CD8-positive, alpha-beta memory T cell (primary cell): Measurements from ENCODE around the gene ZBTB17. TPM values are rescaled to one million over a fixed set of nuclear protein-coding genes. Genes with fewer than 3 reads are reported as not detected.

Experiments
- CTCF ChIA-PET: fragments of 350-600 bp; sonication (Branson Sonifier 250); formaldehyde crosslinking; loops from one replicate; lab custom pipeline; 2021; ENCODE audit warnings: antibody characterized with exemption; lab: Charles Lee
- POLR2A ChIA-PET: fragments of 350-600 bp; sonication (Branson Sonifier 250); formaldehyde crosslinking; loops from one replicate; lab custom pipeline; 2021; ENCODE audit warnings: antibody characterized with exemption; lab: Charles Lee
- DNase-seq, 5 donors: peaks; one replicate each; pipeline versions ENCODE4 v3.0.0 to v3.0.0-alpha.2; 2020 to 2022; ENCODE audit warnings: mixed read lengths in 1 of 5
- H3K27ac ChIP-seq: one replicate; pipeline ENCODE4 v1.7.0; 2013; ENCODE audit warnings: low read depth, mild to moderate bottlenecking, low read length, moderate library complexity
- H3K27me3 ChIP-seq: 2 replicates; pipeline ENCODE4 v1.7.0; 2013; ENCODE audit warnings: low read length, mild to moderate bottlenecking; ENCODE audit not compliant: insufficient read depth, poor library complexity, severe bottlenecking
- H3K36me3 ChIP-seq: 2 replicates; pipeline ENCODE4 v1.7.0; 2013; ENCODE audit warnings: mild to moderate bottlenecking, low read length, moderate library complexity; ENCODE audit not compliant: insufficient read depth
- H3K4me1 ChIP-seq: 2 replicates; pipeline ENCODE4 v1.7.0; 2013; ENCODE audit warnings: mild to moderate bottlenecking, low read length, moderate library complexity; ENCODE audit not compliant: insufficient read depth
- H3K4me3 ChIP-seq: 2 replicates; pipeline ENCODE4 v1.7.0; 2013; ENCODE audit warnings: mild to moderate bottlenecking, low read length
- H3K9me3 ChIP-seq: 2 replicates; pipeline ENCODE4 v1.7.0; 2013; ENCODE audit warnings: mild to moderate bottlenecking, low read length
- H3K27ac Mint-ChIP-seq, 8 donors: one replicate each; pipeline ENCODE4 v1.8.0; 2020 to 2021; ENCODE audit warnings: mixed read lengths in 8 of 8, mild to moderate bottlenecking in 6 of 8, inconsistent platforms in 3 of 8, moderate library complexity in 3 of 8
- H3K27me3 Mint-ChIP-seq, 2 donors: one replicate each; pipeline ENCODE4 v1.8.0; 2020 to 2021; ENCODE audit warnings: mixed read lengths in 2 of 2, mild to moderate bottlenecking in 1 of 2, moderate library complexity in 1 of 2
- H3K36me3 Mint-ChIP-seq, 3 donors: one replicate each; pipeline ENCODE4 v1.8.0; 2020 to 2021; ENCODE audit warnings: mixed read lengths in 3 of 3, inconsistent platforms in 1 of 3, mild to moderate bottlenecking in 1 of 3
- H3K4me1 Mint-ChIP-seq, 3 donors: one replicate each; pipeline ENCODE4 v1.8.0; 2020 to 2021; ENCODE audit warnings: mixed read lengths in 3 of 3, inconsistent platforms in 1 of 3, mild to moderate bottlenecking in 1 of 3
- H3K4me3 Mint-ChIP-seq, 7 donors: one replicate each; pipeline ENCODE4 v1.8.0; 2020 to 2021; ENCODE audit warnings: mixed read lengths in 7 of 7, mild to moderate bottlenecking in 6 of 7, moderate library complexity in 4 of 7, inconsistent platforms in 2 of 7
- H3K9me3 Mint-ChIP-seq, 5 donors: one replicate each; pipeline ENCODE4 v1.8.0; 2020 to 2022; ENCODE audit warnings: mixed read lengths in 5 of 5, mild to moderate bottlenecking in 3 of 5, moderate library complexity in 2 of 5, inconsistent platforms in 1 of 5
- polyA plus RNA-seq: library from polyadenylated mRNA; unstranded; fragments of 300-500 nt; fragmentation: Illumina TruSeq; gene quantifications from one replicate; pipeline ENCODE4 v1.2.3, GENCODE V29; 2021
- total RNA-seq, 2 experiments: library from RNA; stranded (reverse); gene quantifications; one replicate each; pipeline ENCODE4 v1.2.3, GENCODE V29; 2021

The ZBTB17 gene
- total and polyA plus RNA-seq, 3 experiments from 2014 or later = 24.7 to 51.5 (median 49.9) TPM

- POLR2A ChIA-PET = interaction anchor here (1.7 kb wide), 1 partner anchor 127 kb away, joined by 6 read pairs; the partner anchor contains the start of gene SPEN
- H3K27me3 Mint-ChIP-seq = no peaks in the 10 kb centered on the region
- H3K9me3 Mint-ChIP-seq = no peaks in the 10 kb centered on the region
- H3K27ac Mint-ChIP-seq = peak overlapping the region; percentile 75 to 96 (median 91)
- CTCF ChIA-PET = interaction anchor here (1.1 to 1.5 kb wide), 2 partner anchors 24 to 104 kb away, joined by 4 to 5 read pairs; no protein-coding TSS in a partner anchor
- Histone ChIP-seq H3K27me3 (no peaks in the 10 kb centered on the region), H3K36me3 (peaks cover 11% of the 10 kb centered on the region), H3K9me3 (no peaks in the 10 kb centered on the region), H3K4me1 (peaks cover 21% of the 10 kb centered on the region), H3K27ac (peak overlapping the region; percentile 74), H3K4me3 (peak overlapping the region; percentile 86)
- peaks cover 28 to 58% (median 44%) of the 10 kb centered on the region in 3 donors for H3K4me1 Mint-ChIP-seq
- H3K36me3 Mint-ChIP-seq = peaks cover 9 to 35% (median 17%) of the 10 kb centered on the region in 3 donors
- peak in 1 of 5 donors; percentile 10 for DNase-seq
- H3K4me3 Mint-ChIP-seq = peak overlapping the region; percentile 87 to 97 (median 89)
Measured at GRCh38 chr1:15974855-15975254, 1.0 kb downstream of the ZBTB17 start.

- no peak for DNase-seq
- no peaks in the 10 kb centered on the region for H3K27me3 ChIP-seq
- Mint-ChIP-seq H3K4me3 (peak overlapping the region in 6 of 7 donors; percentile 7 to 68 (median 37)), H3K4me1 (peaks cover 28 to 62% (median 44%) of the 10 kb centered on the region in 3 donors), H3K27ac (peak overlapping the region in 4 of 8 donors; percentile 7 to 95 (median 28)), H3K9me3 (no peaks in the 10 kb centered on the region), H3K27me3 (no peaks in the 10 kb centered on the region), H3K36me3 (peaks cover 9 to 39% (median 18%) of the 10 kb centered on the region in 3 donors)
- POLR2A ChIA-PET = no interaction called here
- no peak overlapping the region for H3K27ac ChIP-seq
- no peaks in the 10 kb centered on the region for H3K9me3 ChIP-seq
- CTCF ChIA-PET = no interaction called here
- peaks cover 21% of the 10 kb centered on the region for H3K4me1 ChIP-seq
- no peak overlapping the region for H3K4me3 ChIP-seq
- peaks cover 11% of the 10 kb centered on the region for H3K36me3 ChIP-seq
Measured at GRCh38 chr1:15973772-15974171, 2.1 kb downstream of the ZBTB17 start.

- H3K27me3 Mint-ChIP-seq = no peaks in the 10 kb centered on the region
- no peaks in the 10 kb centered on the region for H3K9me3 Mint-ChIP-seq
- no peak overlapping the region for H3K4me3 ChIP-seq
- no peak overlapping the region for H3K27ac ChIP-seq
- ChIA-PET POLR2A (no interaction called here), CTCF (no interaction called here)
- H3K9me3 ChIP-seq = no peaks in the 10 kb centered on the region
- peaks cover 12 to 49% (median 18%) of the 10 kb centered on the region in 3 donors for H3K36me3 Mint-ChIP-seq
- peak overlapping the region in 2 of 8 donors; percentile 9 to 94 for H3K27ac Mint-ChIP-seq
- peaks cover 11% of the 10 kb centered on the region for H3K36me3 ChIP-seq
- no peak for DNase-seq
- H3K4me1 ChIP-seq = peaks cover 21% of the 10 kb centered on the region
- no peaks in the 10 kb centered on the region for H3K27me3 ChIP-seq
- peak overlapping the region in 1 of 7 donors; percentile 68 for H3K4me3 Mint-ChIP-seq
- H3K4me1 Mint-ChIP-seq = peaks cover 36 to 68% (median 55%) of the 10 kb centered on the region in 3 donors
Measured at GRCh38 chr1:15972409-15972808, 3.5 kb downstream of the ZBTB17 start.

- CTCF ChIA-PET = no interaction called here
- peaks cover 40 to 74% (median 59%) of the 10 kb centered on the region in 3 donors for H3K4me1 Mint-ChIP-seq
- no peak for DNase-seq
Measured at GRCh38 chr1:15970911-15971310, 5.0 kb downstream of the ZBTB17 start.

GRCh38 chr1:15969321-15969880 is 6.5 kb downstream of the ZBTB17 start:
- Histone ChIP-seq H3K4me1 (peaks cover 29% of the 10 kb centered on the region), H3K27ac (no peak overlapping the region), H3K4me3 (no peak overlapping the region), H3K9me3 (no peaks in the 10 kb centered on the region), H3K27me3 (no peaks in the 10 kb centered on the region), H3K36me3 (peaks cover 11% of the 10 kb centered on the region)
- Mint-ChIP-seq H3K27ac (no peak overlapping the region), H3K9me3 (no peaks in the 10 kb centered on the region), H3K4me3 (peak overlapping the region in 1 of 7 donors; percentile 44), H3K36me3 (peaks cover 12 to 48% (median 18%) of the 10 kb centered on the region in 3 donors), H3K4me1 (peaks cover 45 to 77% (median 63%) of the 10 kb centered on the region in 3 donors), H3K27me3 (no peaks in the 10 kb centered on the region)
- POLR2A ChIA-PET = no interaction called here
- CTCF ChIA-PET = no interaction called here
- no peak for DNase-seq

More at GRCh38 chr1:15970911-15971310, 5.0 kb downstream of the ZBTB17 start:
- H3K27ac ChIP-seq = no peak overlapping the region
- POLR2A ChIA-PET = no interaction called here
- H3K4me3 ChIP-seq = no peak overlapping the region
- no peaks in the 10 kb centered on the region for H3K9me3 ChIP-seq
- H3K36me3 Mint-ChIP-seq = peaks cover 12 to 49% (median 18%) of the 10 kb centered on the region in 3 donors
- H3K27me3 ChIP-seq = no peaks in the 10 kb centered on the region
- no peak overlapping the region for H3K27ac Mint-ChIP-seq
- peak overlapping the region in 1 of 7 donors; percentile 67 for H3K4me3 Mint-ChIP-seq
- peaks cover 28% of the 10 kb centered on the region for H3K4me1 ChIP-seq
- H3K9me3 Mint-ChIP-seq = no peaks in the 10 kb centered on the region
- H3K36me3 ChIP-seq = peaks cover 11% of the 10 kb centered on the region
- H3K27me3 Mint-ChIP-seq = no peaks in the 10 kb centered on the region

GRCh38 chr1:15968172-15968571 is 7.7 kb downstream of the ZBTB17 start:
- H3K36me3 ChIP-seq = peaks cover 11% of the 10 kb centered on the region
- ChIA-PET POLR2A (no interaction called here), CTCF (no interaction called here)
- Mint-ChIP-seq H3K27me3 (no peaks in the 10 kb centered on the region), H3K9me3 (no peaks in the 10 kb centered on the region), H3K27ac (peak overlapping the region in 4 of 8 donors; percentile 12 to 82 (median 39)), H3K36me3 (peaks cover 12 to 42% (median 13%) of the 10 kb centered on the region in 3 donors), H3K4me1 (peaks cover 50 to 80% (median 68%) of the 10 kb centered on the region in 3 donors), H3K4me3 (no peak overlapping the region)
- DNase-seq = no peak
- H3K4me1 ChIP-seq = peaks cover 27% of the 10 kb centered on the region
- H3K27me3 ChIP-seq = no peaks in the 10 kb centered on the region
- H3K27ac ChIP-seq = no peak overlapping the region
- H3K4me3 ChIP-seq = no peak overlapping the region
- H3K9me3 ChIP-seq = no peaks in the 10 kb centered on the region

GRCh38 chr1:15966956-15967344 is 9.0 kb downstream of the ZBTB17 start:
- peaks cover 48 to 78% (median 60%) of the 10 kb centered on the region in 3 donors for H3K4me1 Mint-ChIP-seq
- peak overlapping the region in 3 of 7 donors; percentile 19 to 56 (median 21) for H3K4me3 Mint-ChIP-seq
- no peaks in the 10 kb centered on the region for H3K9me3 Mint-ChIP-seq
- H3K4me3 ChIP-seq = no peak overlapping the region
- peaks cover 27% of the 10 kb centered on the region for H3K4me1 ChIP-seq
- CTCF ChIA-PET = no interaction called here
- peak overlapping the region in 3 of 8 donors; percentile 38 to 75 (median 68) for H3K27ac Mint-ChIP-seq
- H3K27me3 Mint-ChIP-seq = no peaks in the 10 kb centered on the region
- H3K36me3 ChIP-seq = peaks cover 2% of the 10 kb centered on the region
- DNase-seq = no peak
- no peaks in the 10 kb centered on the region for H3K9me3 ChIP-seq
- POLR2A ChIA-PET = no interaction called here
- H3K27me3 ChIP-seq = no peaks in the 10 kb centered on the region
- peaks cover 3 to 33% (median 6%) of the 10 kb centered on the region in 3 donors for H3K36me3 Mint-ChIP-seq
- no peak overlapping the region for H3K27ac ChIP-seq
